ENCODE results near the gene RPE.

Gene RPE

DNA sequence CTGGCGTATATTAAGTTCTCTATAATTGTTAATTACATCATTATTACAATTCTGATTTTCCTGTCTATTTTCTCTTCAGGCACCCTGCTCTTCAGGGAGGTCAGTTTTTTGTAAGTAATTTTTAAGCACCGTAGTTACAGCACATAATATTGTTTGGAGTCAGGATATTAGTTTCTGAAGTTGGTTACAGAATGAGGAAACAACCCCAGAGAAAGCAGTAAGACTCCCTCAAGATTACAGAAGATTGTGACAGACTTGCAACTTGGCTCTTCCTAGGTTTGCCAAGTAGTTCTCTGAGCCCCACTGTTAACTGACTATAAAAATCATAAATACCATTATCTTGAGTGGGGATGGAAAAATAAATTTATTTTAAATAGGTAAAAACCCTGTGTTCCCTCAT is 921 bp downstream of the RPE start:
- DNase-seq, result no peak

DNA sequence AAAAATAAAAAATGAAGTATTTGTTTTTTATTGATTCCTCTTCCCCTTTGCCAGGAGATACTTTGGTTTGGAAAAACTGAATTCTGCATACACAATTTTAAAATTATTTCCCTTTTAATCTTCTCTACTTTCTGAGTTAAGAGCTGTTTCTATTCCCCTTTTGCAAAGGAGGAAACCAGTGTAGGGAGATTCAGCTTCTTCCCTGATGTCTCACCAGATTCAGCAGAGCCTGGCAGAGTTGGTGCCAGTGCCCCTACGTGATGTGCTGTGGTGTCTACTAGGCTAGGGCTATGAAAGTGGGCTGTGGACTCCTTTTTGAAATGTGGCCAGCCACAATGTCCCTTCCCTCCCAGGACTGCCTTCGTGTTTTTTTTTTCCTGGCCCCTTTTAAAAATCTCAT is 2.4 kb downstream of the RPE start:
- no peak for DNase-seq

DNA sequence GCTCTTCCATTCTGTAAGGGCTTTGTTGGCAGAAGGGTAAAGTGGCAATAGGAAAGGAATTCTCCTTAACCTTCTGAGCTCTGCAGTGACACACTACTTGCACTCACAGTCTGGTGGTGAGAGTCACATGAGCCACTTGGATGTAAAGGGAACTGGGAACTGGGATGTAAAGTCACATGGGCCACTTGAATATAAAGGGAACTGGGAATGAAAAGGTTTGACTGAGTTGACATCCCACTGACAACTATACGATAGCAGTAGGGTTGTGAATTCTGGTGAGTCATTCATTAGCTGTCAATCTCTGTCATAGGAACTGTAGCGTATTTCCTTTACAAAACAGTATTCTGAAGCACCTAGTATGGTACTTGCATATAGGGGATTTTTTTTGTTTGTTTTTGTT is 5.5 kb downstream of the RPE start:
- DNase-seq, result no peak

DNA sequence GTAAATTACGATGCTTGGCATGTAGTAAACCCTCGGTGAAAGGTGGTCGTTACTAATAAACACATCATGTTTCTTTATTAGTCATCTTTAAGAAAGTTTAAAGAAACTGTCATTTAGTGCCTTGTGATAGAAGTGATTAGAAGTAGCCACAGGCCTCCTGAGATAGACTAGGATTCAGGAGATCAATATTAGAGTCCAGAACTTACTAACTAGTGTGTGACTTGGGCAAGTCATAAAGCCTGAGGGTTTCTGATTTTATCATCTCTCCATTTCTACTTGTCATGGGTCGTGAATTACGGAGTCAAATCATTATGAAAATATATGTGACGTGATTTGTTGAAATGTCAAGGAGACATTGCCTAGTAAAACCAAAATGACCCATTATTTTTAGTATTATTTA is 6.7 kb downstream of the RPE start:
- DNase-seq, result no peak

DNA sequence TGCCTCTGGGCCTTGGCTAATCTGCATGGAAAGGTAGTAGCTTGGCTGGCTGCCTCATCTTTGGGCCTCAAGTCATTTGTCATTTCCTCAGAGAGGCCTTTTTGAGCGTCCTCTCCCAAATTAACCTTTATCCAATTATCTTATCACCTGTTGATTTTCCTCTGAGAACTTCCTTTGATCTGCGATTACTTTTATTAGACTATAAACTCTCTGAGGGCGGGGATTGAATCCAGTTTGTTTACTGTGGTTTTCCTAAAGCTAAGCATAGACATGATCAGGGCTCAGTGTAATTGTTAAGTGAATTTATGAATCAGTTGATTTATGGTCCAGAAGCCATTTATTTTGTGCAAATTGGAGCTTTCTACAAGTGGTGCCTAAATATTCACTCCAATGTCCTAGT is 7.5 kb downstream of the RPE start:
- no peak for DNase-seq

DNA sequence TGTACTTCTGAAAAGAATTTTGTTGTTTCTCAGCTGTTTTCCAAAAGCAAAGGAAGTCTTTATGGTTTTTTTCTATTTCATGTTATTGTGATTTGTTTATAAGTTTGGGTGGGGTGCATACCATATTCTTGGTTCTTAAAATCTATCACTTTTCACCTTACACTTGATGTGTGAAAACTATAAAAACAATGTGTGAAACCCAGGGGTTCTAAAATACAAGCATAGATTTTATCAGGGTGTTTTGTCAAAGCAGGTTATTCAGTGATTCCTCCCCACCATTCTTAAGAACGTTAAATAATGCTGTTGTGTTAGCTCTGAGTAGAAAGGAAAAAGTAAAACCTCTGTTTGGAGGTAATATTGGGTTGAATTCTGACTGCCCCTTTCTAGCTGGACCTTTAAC is 17.7 kb downstream of the RPE start:
- no peak for DNase-seq

DNA sequence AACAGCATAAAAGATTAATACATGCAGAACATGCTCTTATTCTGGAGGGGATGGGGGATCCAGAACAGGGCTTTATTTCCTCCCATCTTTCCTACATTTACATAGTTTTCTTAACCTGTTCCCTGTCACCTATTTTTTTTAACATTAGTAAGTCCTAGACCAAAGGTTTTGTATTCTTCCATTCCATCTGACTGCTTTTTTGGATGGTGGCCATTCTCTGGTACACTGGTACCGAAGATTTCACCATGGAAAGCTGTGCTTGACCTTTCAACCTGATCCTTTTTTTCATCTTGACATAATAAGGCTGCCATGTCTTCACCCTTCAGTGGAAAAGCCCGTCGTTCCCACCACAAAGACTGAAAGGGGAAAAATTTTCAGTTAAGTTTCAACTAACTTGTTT is 20.4 kb downstream of the RPE start:
- DNase-seq, result no peak

DNA sequence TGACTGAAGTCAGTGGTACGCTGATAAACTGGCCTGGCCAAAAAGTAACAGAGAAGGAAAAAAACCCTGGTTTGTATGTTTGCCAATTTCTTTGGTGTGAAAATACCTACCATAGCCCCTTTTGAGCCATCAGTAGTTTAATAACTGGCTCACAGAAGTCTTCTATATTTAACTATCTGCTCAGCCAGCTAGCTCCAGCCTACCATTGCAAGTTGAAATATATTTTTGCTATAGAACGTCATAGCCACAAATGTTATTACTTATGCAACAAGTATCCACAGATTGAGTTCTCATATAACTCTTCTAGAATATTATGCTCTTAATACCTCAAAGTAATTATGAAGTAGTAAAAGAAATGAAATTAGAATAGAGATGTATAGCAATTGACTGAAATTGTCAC is 25.2 kb downstream of the RPE start:
- no peak for DNase-seq

DNA sequence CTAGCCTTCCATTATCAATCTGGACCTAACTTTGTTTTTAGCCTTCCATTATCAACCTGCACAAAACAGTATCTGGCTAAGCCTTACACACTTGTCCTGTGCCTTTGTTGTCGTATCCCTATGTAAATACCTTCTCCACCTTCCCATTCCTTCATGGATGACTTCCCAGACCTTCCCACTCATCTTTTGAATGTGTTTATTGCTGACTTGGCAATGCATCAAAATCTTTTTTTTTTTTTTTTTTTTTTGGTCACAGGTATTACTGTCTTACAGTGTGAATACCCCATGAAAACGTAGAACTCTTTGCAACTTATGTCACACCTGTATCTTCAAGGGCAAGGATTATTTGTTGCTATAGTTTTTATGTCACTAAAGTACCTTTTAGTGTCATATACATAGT is 25.7 kb downstream of the RPE start:
- DNase-seq, result no peak

DNA sequence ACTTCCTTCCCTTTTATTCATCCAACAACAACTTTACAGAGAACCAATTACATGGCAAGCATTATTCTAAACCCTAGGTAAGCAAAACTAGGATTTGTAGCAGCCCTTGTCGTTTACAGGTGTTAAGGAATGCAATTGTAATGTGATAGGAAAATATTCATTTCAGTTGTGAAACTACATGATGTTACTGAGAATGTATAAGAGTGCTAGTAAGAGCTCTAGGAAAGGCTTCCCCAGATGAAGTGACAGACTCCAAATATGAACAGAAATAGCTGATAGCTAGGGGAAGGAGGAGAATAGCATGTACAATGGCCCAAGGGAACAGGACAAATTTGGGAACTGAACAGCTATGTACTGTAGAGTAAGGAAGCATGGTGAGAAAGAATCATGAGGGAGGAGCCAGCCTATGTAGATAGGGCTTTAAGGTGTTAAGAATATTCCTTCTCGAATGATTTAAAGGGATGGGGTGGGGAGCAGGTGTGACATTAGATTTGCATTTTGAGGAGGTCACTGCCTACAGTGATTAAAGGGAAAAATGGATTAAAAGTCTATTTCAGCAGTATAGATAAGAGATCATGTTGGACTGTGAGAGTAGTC is 31.7 kb downstream of the RPE start:
- no peak for DNase-seq

DNA sequence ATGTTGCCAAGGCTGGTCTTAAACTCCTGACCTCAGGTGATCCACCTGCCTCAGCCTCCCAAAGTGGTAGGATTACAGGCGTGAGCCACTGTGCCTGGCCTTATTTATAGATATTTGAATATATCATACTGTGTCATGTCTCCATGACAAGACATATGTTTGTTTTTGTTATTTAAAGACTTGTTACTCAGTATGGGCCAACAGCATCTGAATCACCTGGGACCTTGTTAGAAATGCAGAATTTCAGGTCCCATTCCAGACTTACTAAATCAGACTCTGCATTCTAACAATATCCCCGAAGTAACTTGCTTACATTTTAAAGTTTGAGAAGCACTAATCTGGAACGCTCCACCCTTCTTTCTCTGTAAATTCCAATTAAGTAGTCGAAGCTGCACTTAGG is 33.2 kb downstream of the RPE start:
- no peak for DNase-seq

DNA sequence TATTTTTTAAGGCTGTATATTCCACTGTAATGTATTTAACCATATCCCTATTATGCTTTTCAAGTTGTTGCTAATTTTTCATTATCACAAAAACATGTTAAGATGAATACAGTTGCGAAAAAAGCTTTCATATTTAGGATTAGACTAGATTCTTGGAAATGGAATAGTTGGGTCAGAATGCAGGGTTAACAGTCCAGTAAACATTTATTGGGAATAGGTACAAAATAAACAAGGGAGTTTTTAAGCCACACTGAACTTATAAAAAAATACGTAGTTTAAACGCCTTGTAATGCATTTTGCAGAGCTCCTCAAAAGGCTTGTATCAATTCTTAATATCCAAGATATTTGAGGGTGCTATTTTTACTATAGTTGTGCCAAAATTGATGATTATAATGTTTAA is 35.6 kb downstream of the RPE start:
- DNase-seq, result no peak

DNA sequence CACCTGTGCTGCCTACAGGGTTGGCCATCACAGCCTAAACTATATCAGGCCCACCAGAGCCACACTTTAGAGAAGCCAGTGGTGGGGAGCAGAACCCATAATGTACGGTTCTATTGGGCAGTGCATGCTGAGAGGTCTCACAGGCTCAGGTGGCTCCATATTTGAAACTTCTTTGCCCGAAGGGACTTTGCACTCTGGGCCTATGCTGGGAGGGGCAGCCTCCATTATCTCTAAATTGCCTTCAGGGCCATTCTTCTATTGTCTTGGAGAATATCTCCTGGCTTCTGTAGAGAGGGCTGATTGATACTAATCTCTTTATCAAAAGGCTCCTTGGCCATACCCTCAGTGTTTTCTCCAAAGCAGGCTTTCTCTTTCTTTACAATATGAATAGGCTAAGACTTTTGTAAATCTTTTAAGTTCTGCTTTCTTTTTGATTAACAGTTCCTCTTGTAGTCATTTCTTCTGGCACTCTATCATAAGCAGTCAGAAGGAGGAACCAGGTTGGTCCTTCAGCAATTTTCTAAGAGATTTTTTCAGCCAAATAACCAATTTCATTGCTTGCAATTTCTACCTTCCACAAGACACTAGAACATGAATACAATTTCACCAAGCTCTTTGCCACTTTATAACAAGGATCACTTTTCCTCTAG is 44.5 kb downstream of the RPE start:
- no peak for DNase-seq

DNA sequence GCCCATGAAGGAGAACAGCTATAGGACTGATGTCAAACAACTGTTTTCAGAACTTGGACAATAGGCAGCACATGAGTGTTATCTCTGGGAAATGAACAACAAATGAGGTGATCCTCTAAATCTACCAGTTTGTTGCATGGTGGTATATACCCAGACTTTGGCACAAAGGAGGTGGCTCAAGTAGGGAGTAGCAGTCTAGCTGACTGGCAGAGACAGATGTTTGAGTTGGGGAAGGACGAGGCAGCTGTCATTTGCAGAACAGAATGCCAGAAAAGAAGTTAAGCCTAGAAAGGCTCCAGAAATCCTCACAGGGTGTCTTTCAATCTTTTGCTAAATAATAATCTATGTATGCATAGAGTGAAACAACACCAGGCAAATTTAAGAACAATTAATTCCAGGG is 47.4 kb downstream of the RPE start:
- DNase-seq, result no peak

DNA sequence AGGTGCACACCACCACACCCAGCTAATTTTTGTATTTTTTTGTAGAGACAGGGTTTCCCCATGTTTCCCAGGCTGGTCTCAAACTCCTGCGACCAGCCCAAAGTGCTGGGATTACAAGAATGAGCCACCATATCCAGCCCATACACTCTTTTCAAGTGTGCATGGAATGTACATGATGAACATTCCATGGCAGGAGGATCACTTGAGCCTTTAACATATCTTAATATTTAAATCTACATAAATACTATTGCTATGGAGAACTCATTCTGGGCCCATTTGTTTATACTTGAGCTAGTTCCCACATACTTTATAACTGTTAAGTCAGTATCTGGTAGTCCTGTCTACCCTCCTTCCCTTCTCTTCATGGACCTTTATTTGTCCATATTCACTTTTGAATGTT is 48.4 kb downstream of the RPE start:
- no peak for DNase-seq

DNA sequence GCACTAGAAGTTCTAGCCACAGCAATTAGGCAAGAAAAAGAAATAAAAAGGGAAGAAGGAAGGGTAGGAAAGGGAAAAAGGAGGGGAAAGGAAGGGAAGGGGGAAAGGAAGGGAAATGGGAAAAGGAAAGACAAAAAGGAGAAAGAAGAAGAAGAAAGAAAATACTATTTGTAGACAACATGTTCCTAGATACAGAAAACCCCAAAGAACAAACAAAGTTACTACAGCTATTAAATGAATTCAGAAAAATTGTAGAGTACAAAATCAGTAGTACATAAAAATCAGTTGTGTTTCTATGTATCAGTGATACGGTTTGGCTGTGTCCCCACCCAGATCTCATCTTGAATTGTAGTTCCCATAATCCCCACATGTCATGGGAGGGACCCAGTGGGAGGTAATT is 52.3 kb downstream of the RPE start:
- DNase-seq, result no peak

DNA sequence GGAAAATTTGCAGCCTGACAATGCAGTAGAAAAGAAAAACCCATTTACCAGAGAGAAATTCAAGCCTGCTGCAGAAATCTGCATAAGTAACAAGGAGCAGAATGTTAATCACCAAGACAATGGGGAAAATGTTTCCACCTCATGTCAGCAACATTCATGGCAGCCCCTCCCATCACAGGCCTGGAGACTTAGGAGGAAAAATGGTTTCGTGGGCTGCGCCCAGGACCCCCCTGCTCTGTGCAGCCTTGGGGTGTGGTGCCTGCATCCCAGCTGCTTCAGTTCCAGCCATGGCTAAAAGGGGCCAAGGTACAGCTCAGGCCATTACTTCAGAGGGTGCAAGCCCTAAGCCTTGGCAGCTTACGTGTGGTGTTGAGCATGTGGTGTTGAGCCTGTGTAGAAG is 53.4 kb downstream of the RPE start:
- no peak for DNase-seq

DNA sequence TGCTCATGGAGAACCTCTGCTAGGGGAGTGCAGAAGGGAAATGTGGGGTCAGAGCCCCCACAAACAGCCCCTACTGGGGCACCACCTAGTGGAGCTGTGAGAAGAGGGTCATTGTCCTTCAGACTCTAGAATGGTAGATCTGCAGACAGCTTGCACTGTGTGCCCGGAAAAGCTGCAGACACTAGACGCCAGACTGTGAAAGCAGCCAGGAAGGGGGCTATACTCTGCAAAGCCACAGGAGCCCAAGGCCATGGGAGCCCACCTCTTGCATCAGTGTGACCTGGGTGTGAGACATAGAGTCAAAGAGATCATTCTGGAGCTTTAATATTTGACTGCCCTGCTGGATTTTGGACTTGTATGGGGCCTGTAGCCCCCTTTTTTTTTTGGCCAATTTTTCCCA is 60.9 kb downstream of the RPE start:
- no peak for DNase-seq
